IMR-90 (cell line): ENCODE results near the gene GRID1. TPM values are rescaled to one million over a fixed set of nuclear protein-coding genes. Genes with fewer than 3 reads are reported as not detected.

Experiments used
- ATAC-seq: fragments of 200-7000 bp; cut with Tn5 transposase; 2 replicates; pipeline ENCODE4 v1.9.1; 2020; ENCODE audit warnings: low read depth, mild to moderate bottlenecking, moderate library complexity
- BruUV-seq: library from RNA; stranded (reverse); fragments of 400-500 nt; replicated peaks from 2 replicates; lab custom pipeline; 2021; lab: Mats Ljungman, UMichigan
- CTCF ChIA-PET: fragments of 300-600 bp; formaldehyde crosslinking; extraction: SDS; loops from one replicate; lab custom pipeline; 2021; ENCODE audit warnings: antibody characterized with exemption; lab: Yijun Ruan, JAX
- POLR2A ChIA-PET: fragments of 300-600 bp; sonication (Branson Sonifier 250); formaldehyde crosslinking; loops from one replicate; lab custom pipeline; 2022; ENCODE audit warnings: antibody characterized with exemption; ENCODE audit not compliant: unreplicated experiment; lab: Charles Lee
- DNase-seq: peaks from one replicate; pipeline ENCODE4 v3.0.0; 2013
- H2AFZ ChIP-seq: replicated peaks from 2 replicates; pipeline ENCODE3; 2013; ENCODE audit warnings: low read length, mild to moderate bottlenecking; ENCODE audit not compliant: poor library complexity
- H2AK5ac ChIP-seq: 2 replicates; pipeline ENCODE4 v1.6.1; 2013; ENCODE audit warnings: low read depth, low read length, inconsistent platforms
- H2AK9ac ChIP-seq: replicated peaks from 2 replicates; pipeline ENCODE3; 2013; ENCODE audit warnings: mild to moderate bottlenecking, low read depth, low read length, moderate library complexity; ENCODE audit not compliant: poor library complexity
- H2BK120ac ChIP-seq: 2 replicates; pipeline ENCODE4 v1.6.1; 2013; ENCODE audit warnings: low read depth, low read length, inconsistent platforms
- H2BK15ac ChIP-seq: 3 replicates; pipeline ENCODE4 v1.6.1; 2013; ENCODE audit warnings: low read depth, low read length, inconsistent platforms
- H2BK20ac ChIP-seq: 2 replicates; pipeline ENCODE4 v1.6.1; 2013; ENCODE audit warnings: low read depth, mild to moderate bottlenecking, inconsistent platforms, low read length, moderate library complexity
- H2BK5ac ChIP-seq: 2 replicates; pipeline ENCODE4 v1.6.1; 2013; ENCODE audit warnings: mild to moderate bottlenecking, low read depth, low read length, inconsistent platforms; ENCODE audit not compliant: poor library complexity, severe bottlenecking
- H3K14ac ChIP-seq: replicated peaks from 2 replicates; pipeline ENCODE4 v1.6.1; 2013; ENCODE audit warnings: low read depth, low read length, inconsistent platforms
- H3K18ac ChIP-seq: 2 replicates; pipeline ENCODE4 v1.6.1; 2013; ENCODE audit warnings: low read depth, low read length, control low read depth
- H3K23ac ChIP-seq: 2 replicates; pipeline ENCODE4 v1.6.1; 2013; ENCODE audit warnings: low read depth, low read length, inconsistent platforms
- H3K27ac ChIP-seq: 2 replicates; pipeline ENCODE4 v1.5.1; 2013; ENCODE audit warnings: mild to moderate bottlenecking, control low read depth, low read length; ENCODE audit not compliant: insufficient read depth
- H3K27me3 ChIP-seq: 2 replicates; pipeline ENCODE4 v1.6.1; 2013; ENCODE audit warnings: low read length; ENCODE audit not compliant: control insufficient read depth, insufficient read depth
- H3K36me3 ChIP-seq: 2 replicates; pipeline ENCODE4 v1.6.1; 2013; ENCODE audit warnings: low read length, mixed read lengths; ENCODE audit not compliant: control insufficient read depth, insufficient read depth
- H3K4ac ChIP-seq: 2 replicates; pipeline ENCODE4 v1.6.1; 2013; ENCODE audit warnings: low read depth, low read length, inconsistent platforms
- H3K4me1 ChIP-seq: 2 replicates; pipeline ENCODE4 v1.6.1; 2013; ENCODE audit warnings: low read length, mixed read lengths; ENCODE audit not compliant: control insufficient read depth, insufficient read depth
- H3K4me2 ChIP-seq: 2 replicates; pipeline ENCODE4 v1.6.1; 2013; ENCODE audit warnings: low read depth, mild to moderate bottlenecking, control low read depth, low read length, moderate library complexity
- H3K4me3 ChIP-seq: 2 replicates; pipeline ENCODE4 v1.5.1; 2013; ENCODE audit warnings: low read depth, mild to moderate bottlenecking, control low read depth, low read length, moderate library complexity; ENCODE audit not compliant: insufficient read depth
- H3K56ac ChIP-seq: 2 replicates; pipeline ENCODE4 v1.6.1; 2013; ENCODE audit warnings: low read length, inconsistent platforms; ENCODE audit not compliant: insufficient read depth; ENCODE audit errors: extremely low read depth
- H3K79me1 ChIP-seq, 2 experiments: 2 replicates each; pipeline ENCODE4 v1.6.1; 2013; ENCODE audit warnings: low read length in 2 of 2, inconsistent platforms in 1 of 2, low read depth in 1 of 2
- H3K9ac ChIP-seq: 2 replicates; pipeline ENCODE4 v1.6.1; 2013; ENCODE audit warnings: low read depth, low read length, control low read depth
- H3K9me1 ChIP-seq: 2 replicates; pipeline ENCODE4 v1.6.1; 2013; ENCODE audit warnings: low read length, inconsistent platforms; ENCODE audit not compliant: insufficient read depth
- H3K9me3 ChIP-seq: 2 replicates; pipeline ENCODE4 v1.6.1; 2013; ENCODE audit warnings: low read length; ENCODE audit not compliant: control insufficient read depth, insufficient read depth
- H4K20me1 ChIP-seq: 2 replicates; pipeline ENCODE4 v1.6.1; 2013; ENCODE audit warnings: low read length, inconsistent platforms; ENCODE audit not compliant: insufficient read depth
- H4K5ac ChIP-seq: 2 replicates; pipeline ENCODE4 v1.6.1; 2013; ENCODE audit warnings: mild to moderate bottlenecking, low read depth, low read length, control low read depth
- H4K8ac ChIP-seq, 2 experiments: 2 replicates each; pipeline ENCODE4 v1.6.1; 2013; ENCODE audit warnings: low read depth in 2 of 2, low read length in 2 of 2, control low read depth in 1 of 2, inconsistent platforms in 1 of 2
- H4K91ac ChIP-seq: 2 replicates; pipeline ENCODE4 v1.6.1; 2013; ENCODE audit warnings: low read depth, low read length, inconsistent platforms; ENCODE audit not compliant: insufficient read depth
- BHLHE40 ChIP-seq: fragments of 150-350 bp; IDR thresholded peaks from 2 replicates; pipeline ENCODE4 v1.6.1; 2016; ENCODE audit warnings: mild to moderate bottlenecking, low read depth, low read length
- CEBPB ChIP-seq: IDR thresholded peaks from 2 replicates; pipeline ENCODE4 v1.6.1; 2012; ENCODE audit warnings: low read depth, low read length, improper control_type of control experiment
- CHD1 ChIP-seq: IDR thresholded peaks from 2 replicates; pipeline ENCODE4 v1.6.1; 2012; ENCODE audit warnings: low read depth, low read length, improper control_type of control experiment
- FOS ChIP-seq: fragments of 150-350 bp; IDR thresholded peaks from 2 replicates; pipeline ENCODE4 v1.6.1; 2016; ENCODE audit warnings: low read depth, low read length
- MAFK ChIP-seq: IDR thresholded peaks from 2 replicates; pipeline ENCODE4 v1.6.1; 2012; ENCODE audit warnings: low read depth, low read length, improper control_type of control experiment
- MAZ ChIP-seq: IDR thresholded peaks from 2 replicates; pipeline ENCODE4 v1.6.1; 2012; ENCODE audit warnings: low read depth, mild to moderate bottlenecking, low read length, improper control_type of control experiment, moderate library complexity, borderline replicate concordance
- MXI1 ChIP-seq: IDR thresholded peaks from 2 replicates; pipeline ENCODE4 v1.6.1; 2012; ENCODE audit warnings: low read depth, mild to moderate bottlenecking, low read length, moderate library complexity, borderline replicate concordance
- NFE2L2 ChIP-seq: fragments of 150-350 bp; IDR thresholded peaks from 2 replicates; pipeline ENCODE4 v1.6.1; 2016; ENCODE audit warnings: low read depth, mild to moderate bottlenecking, low read length
- POLR2A ChIP-seq: IDR thresholded peaks from 2 replicates; pipeline ENCODE4 v1.6.1; 2012; ENCODE audit warnings: mild to moderate bottlenecking, low read depth, low read length
- RAD21 ChIP-seq: IDR thresholded peaks from 2 replicates; pipeline ENCODE4 v1.6.1; 2012; ENCODE audit warnings: low read length, improper control_type of control experiment
- RCOR1 ChIP-seq: IDR thresholded peaks from 2 replicates; pipeline ENCODE4 v1.6.1; 2012; ENCODE audit warnings: mild to moderate bottlenecking, low read length, improper control_type of control experiment; ENCODE audit not compliant: insufficient replicate concordance
- RFX5 ChIP-seq: IDR thresholded peaks from 2 replicates; pipeline ENCODE4 v1.8.0; 2012; ENCODE audit warnings: low read depth, mild to moderate bottlenecking, low read length, moderate library complexity
- SMC3 ChIP-seq: fragments of 150-350 bp; IDR thresholded peaks from 2 replicates; pipeline ENCODE4 v1.6.1; 2016; ENCODE audit warnings: low read depth, mild to moderate bottlenecking, antibody characterized with exemption, low read length, moderate library complexity
- WGBS, 2 experiments: methylation state at CpG; one replicate each; pipeline versions ENCODE4 v1.1.5 to v1.1.7; 2013; ENCODE audit warnings: missing lambda C conversion rate in 2 of 2; ENCODE audit not compliant: insufficient read length in 1 of 2; ENCODE audit errors: extremely low coverage in 2 of 2; 5-methylcytosine and 5-hydroxymethylcytosine counted together
- dilution Hi-C: fragments of 300-500 bp; cut with HindIII; formaldehyde crosslinking; loops from one replicate; pipeline ENCODE4 v1.14.3; 2018; ENCODE audit warnings: low sequenced_read_pairs; ENCODE audit not compliant: unreplicated experiment
- in situ Hi-C: fragments of 300-500 bp; cut with MboI; formaldehyde crosslinking; loops from 3 replicates; pipeline ENCODE4 v1.14.3; 2019; ENCODE audit warnings: low sequenced_read_pairs, inconsistent platforms, mixed read lengths
- intact Hi-C: fragments of 100-400 bp; cut with micrococcal nuclease; formaldehyde crosslinking; loops from 2 replicates; pipeline ENCODE4 v1.10.0; 2022
- polyA plus RNA-seq, 3 experiments: library from polyadenylated mRNA; depleted of rRNA; stranded (reverse); fragments of >200 nt; gene quantifications; 2 replicates each; pipeline ENCODE4 v1.2.3, GENCODE V29; 2012; ENCODE audit warnings: low replicate concordance in 1 of 3
- total RNA-seq: library from RNA; depleted of rRNA; stranded (reverse); fragments of >200 nt; gene quantifications from 2 replicates; pipeline ENCODE4 v1.2.3, GENCODE V29; 2012
- TF ChIP-seq, protein P1 (sequence below): fragments of 150-350 bp; IDR thresholded peaks from 2 replicates; pipeline ENCODE4 v1.6.1; 2016; ENCODE audit warnings: low read depth, mild to moderate bottlenecking, low read length, moderate library complexity, borderline replicate concordance
- TF ChIP-seq, protein P2 (sequence below): fragments of 150-350 bp; IDR thresholded peaks from 2 replicates; pipeline ENCODE4 v1.6.1; 2017; ENCODE audit warnings: mild to moderate bottlenecking, antibody characterized with exemption, low read length, low read depth
- TF ChIP-seq, protein P3 (sequence below): conservative IDR thresholded peaks from 2 replicates; pipeline ENCODE4 v1.5.1; 2012; ENCODE audit warnings: mild to moderate bottlenecking, low read depth, low read length, improper control_type of control experiment

The GRID1 gene
- total and polyA plus RNA-seq, 2 of the 4 experiments (the other 2 are of a cell fraction), result not detected

DNA sequence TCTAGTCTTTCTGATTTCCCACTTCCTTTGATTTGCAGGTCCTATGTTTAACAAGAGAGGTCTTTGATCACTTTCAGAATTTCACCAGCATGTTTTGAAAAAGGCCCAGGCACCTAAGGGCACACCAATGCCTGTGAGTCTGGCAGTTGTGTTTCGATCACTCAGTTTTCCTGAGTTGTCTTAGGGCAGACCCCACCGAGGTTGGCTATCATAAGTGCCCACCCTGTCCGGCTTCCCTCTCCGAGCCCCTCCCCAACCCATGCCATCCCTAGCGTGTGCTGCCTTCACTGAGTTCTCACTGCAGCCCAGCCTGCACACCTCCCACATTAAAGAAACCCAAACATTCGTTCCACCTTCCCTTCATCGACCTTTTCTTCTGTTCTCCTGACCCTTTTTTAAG lies 257.9 kb downstream of the GRID1 start:
- H4K8ac ChIP-seq, result no peak overlapping the region
- ChIA-PET POLR2A (no interaction called here), CTCF (no interaction called here)
- no peak overlapping the region for H4K91ac ChIP-seq
- H2BK20ac ChIP-seq, result no peak overlapping the region
- no peak overlapping the region for H2BK5ac ChIP-seq
- H3K79me1 ChIP-seq, result no peaks in the 10 kb centered on the region
- WGBS, 2 experiments, result 44% methylated on average over 4 of the region's 7 CpGs; no CpG with 5 or more reads in 1 of the 2 experiments
- H3K4ac ChIP-seq, result no peak overlapping the region
- H3K56ac ChIP-seq, result no peak overlapping the region
- no peak overlapping the region for H3K4me2 ChIP-seq
- H3K9ac ChIP-seq, result no peak overlapping the region
- H3K18ac ChIP-seq, result no peak overlapping the region
- no peak overlapping the region for H2AFZ ChIP-seq
- dilution Hi-C loops, result no loop called here
- TF ChIP-seq, protein P1, sequence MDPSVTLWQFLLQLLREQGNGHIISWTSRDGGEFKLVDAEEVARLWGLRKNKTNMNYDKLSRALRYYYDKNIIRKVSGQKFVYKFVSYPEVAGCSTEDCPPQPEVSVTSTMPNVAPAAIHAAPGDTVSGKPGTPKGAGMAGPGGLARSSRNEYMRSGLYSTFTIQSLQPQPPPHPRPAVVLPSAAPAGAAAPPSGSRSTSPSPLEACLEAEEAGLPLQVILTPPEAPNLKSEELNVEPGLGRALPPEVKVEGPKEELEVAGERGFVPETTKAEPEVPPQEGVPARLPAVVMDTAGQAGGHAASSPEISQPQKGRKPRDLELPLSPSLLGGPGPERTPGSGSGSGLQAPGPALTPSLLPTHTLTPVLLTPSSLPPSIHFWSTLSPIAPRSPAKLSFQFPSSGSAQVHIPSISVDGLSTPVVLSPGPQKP, result no peak
- TF ChIP-seq POLR2A (no peak), SMC3 (no peak), MAFK (no peak), MAZ (no peak), RAD21 (no peak), BHLHE40 (no peak), RFX5 (no peak), CHD1 (no peak), NFE2L2 (no peak), MXI1 (no peak), FOS (no peak), RCOR1 (no peak), CEBPB (no peak)
- TF ChIP-seq, protein P2, sequence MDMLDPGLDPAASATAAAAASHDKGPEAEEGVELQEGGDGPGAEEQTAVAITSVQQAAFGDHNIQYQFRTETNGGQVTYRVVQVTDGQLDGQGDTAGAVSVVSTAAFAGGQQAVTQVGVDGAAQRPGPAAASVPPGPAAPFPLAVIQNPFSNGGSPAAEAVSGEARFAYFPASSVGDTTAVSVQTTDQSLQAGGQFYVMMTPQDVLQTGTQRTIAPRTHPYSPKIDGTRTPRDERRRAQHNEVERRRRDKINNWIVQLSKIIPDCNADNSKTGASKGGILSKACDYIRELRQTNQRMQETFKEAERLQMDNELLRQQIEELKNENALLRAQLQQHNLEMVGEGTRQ, result no peak
- TF ChIP-seq, protein P3, sequence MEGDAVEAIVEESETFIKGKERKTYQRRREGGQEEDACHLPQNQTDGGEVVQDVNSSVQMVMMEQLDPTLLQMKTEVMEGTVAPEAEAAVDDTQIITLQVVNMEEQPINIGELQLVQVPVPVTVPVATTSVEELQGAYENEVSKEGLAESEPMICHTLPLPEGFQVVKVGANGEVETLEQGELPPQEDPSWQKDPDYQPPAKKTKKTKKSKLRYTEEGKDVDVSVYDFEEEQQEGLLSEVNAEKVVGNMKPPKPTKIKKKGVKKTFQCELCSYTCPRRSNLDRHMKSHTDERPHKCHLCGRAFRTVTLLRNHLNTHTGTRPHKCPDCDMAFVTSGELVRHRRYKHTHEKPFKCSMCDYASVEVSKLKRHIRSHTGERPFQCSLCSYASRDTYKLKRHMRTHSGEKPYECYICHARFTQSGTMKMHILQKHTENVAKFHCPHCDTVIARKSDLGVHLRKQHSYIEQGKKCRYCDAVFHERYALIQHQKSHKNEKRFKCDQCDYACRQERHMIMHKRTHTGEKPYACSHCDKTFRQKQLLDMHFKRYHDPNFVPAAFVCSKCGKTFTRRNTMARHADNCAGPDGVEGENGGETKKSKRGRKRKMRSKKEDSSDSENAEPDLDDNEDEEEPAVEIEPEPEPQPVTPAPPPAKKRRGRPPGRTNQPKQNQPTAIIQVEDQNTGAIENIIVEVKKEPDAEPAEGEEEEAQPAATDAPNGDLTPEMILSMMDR, result no peak
- no peak overlapping the region for H2BK15ac ChIP-seq
- no peak overlapping the region for H2AK5ac ChIP-seq
- intact Hi-C loops, result no loop called here
- no peak overlapping the region for H3K23ac ChIP-seq
- no peaks in the 10 kb centered on the region for H3K9me1 ChIP-seq
- no peak overlapping the region for H3K14ac ChIP-seq
- no TSS peak for BruUV-seq
- no peak overlapping the region for H2BK120ac ChIP-seq
- H3K4me1 ChIP-seq, result no peaks in the 10 kb centered on the region
- no peak overlapping the region for H4K5ac ChIP-seq
- in situ Hi-C loops, result no loop called here
- ATAC-seq (no peak), DNase-seq (no peak)
- no peak overlapping the region for H2AK9ac ChIP-seq
- no peaks in the 10 kb centered on the region; the same call in 1 of the 2 replicates for H3K9me3 ChIP-seq
- H3K27me3 ChIP-seq, result no peaks in the 10 kb centered on the region
- no peak overlapping the region for H3K4me3 ChIP-seq
- H3K27ac ChIP-seq, result no peak overlapping the region
- H4K20me1 ChIP-seq, result no peaks in the 10 kb centered on the region
- no peaks in the 10 kb centered on the region for H3K36me3 ChIP-seq
